Natural killer cell (primary cell): Measurements from ENCODE around the gene SRC. TPM values are rescaled to one million over a fixed set of nuclear protein-coding genes. Genes with fewer than 3 reads are reported as not detected.

ENCODE experiments used
- ATAC-seq, 3 donors: fragments of 150-1000 bp in 2 of 3; fragments of 200-7000 bp in 1 of 3; cut with Tn5 transposase; 1 replicate in 1 of 3; 2 replicates in 2 of 3; pipeline ENCODE4 v1.10.0; 2021; ENCODE audit warnings: mild to moderate bottlenecking in 2 of 3, moderate library complexity in 2 of 3
- DNase-seq, 2 donors: peaks; one replicate each; pipeline versions ENCODE4 v3.0.0 to v3.0.0-alpha.2; 2013 to 2021; ENCODE audit warnings: mixed read lengths in 1 of 2
- H3K27ac ChIP-seq: one replicate; pipeline ENCODE4 v1.5.1; 2013; ENCODE audit warnings: mild to moderate bottlenecking, low read length
- H3K27me3 ChIP-seq: one replicate; pipeline ENCODE4 v1.6.1; 2013; ENCODE audit warnings: low read length; ENCODE audit not compliant: control insufficient read depth, insufficient read depth
- H3K36me3 ChIP-seq: one replicate; pipeline ENCODE4 v1.6.1; 2013; ENCODE audit warnings: low read length; ENCODE audit not compliant: control insufficient read depth, insufficient read depth
- H3K4me1 ChIP-seq: one replicate; pipeline ENCODE4 v1.6.1; 2013; ENCODE audit warnings: low read length; ENCODE audit not compliant: control insufficient read depth, insufficient read depth
- H3K4me3 ChIP-seq: one replicate; pipeline ENCODE4 v1.5.1; 2013; ENCODE audit warnings: low read length
- H3K9me3 ChIP-seq: one replicate; pipeline ENCODE4 v1.6.1; 2013; ENCODE audit warnings: low read length; ENCODE audit not compliant: control insufficient read depth, insufficient read depth
- H3K27ac Mint-ChIP-seq, 2 donors: one replicate each; pipeline ENCODE4 v1.8.0; 2022; ENCODE audit warnings: mild to moderate bottlenecking in 2 of 2, mixed read lengths in 2 of 2, moderate library complexity in 1 of 2
- H3K27me3 Mint-ChIP-seq, 2 donors: one replicate each; pipeline ENCODE4 v1.8.0; 2022; ENCODE audit warnings: low read depth in 2 of 2, mixed read lengths in 2 of 2
- H3K36me3 Mint-ChIP-seq: one replicate; pipeline ENCODE4 v1.8.0; 2022; ENCODE audit warnings: mixed read lengths
- H3K4me1 Mint-ChIP-seq, 2 donors: one replicate each; pipeline ENCODE4 v1.8.0; 2022; ENCODE audit warnings: mixed read lengths in 2 of 2
- H3K4me3 Mint-ChIP-seq: one replicate; pipeline ENCODE4 v1.8.0; 2022; ENCODE audit warnings: mild to moderate bottlenecking, moderate library complexity, mixed read lengths
- H3K9me3 Mint-ChIP-seq, 2 donors: one replicate each; pipeline ENCODE4 v1.8.0; 2022; ENCODE audit warnings: mixed read lengths in 2 of 2
- WGBS: methylation state at CpG from one replicate; pipeline ENCODE4 v1.1.7; 2013; ENCODE audit warnings: missing lambda C conversion rate; ENCODE audit not compliant: insufficient coverage; 5-methylcytosine and 5-hydroxymethylcytosine counted together
- intact Hi-C: fragments of 100-400 bp; cut with micrococcal nuclease; formaldehyde crosslinking; loops from one replicate; pipeline ENCODE4 v1.14.2; 2022
- total RNA-seq, 4 donors: library from RNA; stranded (reverse); fragments of 120-200 nt in 1 of 4; gene quantifications; one replicate each; pipeline versions ENCODE4 v1.2.3 to v1.2.4, GENCODE V29; 2013 to 2022
- TF ChIP-seq, protein P1 (sequence below): fragments of 200-600 bp; IDR thresholded peaks from one replicate; pipeline ENCODE4 v1.8.0; 2022; ENCODE audit warnings: antibody characterized with exemption

Gene SRC
- total RNA-seq, 3 donors from 2014 or later (not counting 1 experiment from before 2014, with no cell fraction given) = 2.3 to 15.6 (median 10.5) TPM

- H3K27ac ChIP-seq = no peak overlapping the region
- H3K36me3 ChIP-seq = no peaks in the 10 kb centered on the region
- DNase-seq (no peak), ATAC-seq (no peak)
- Mint-ChIP-seq H3K9me3 (no peaks in the 10 kb centered on the region), H3K27me3 (peaks cover 7 to 13% of the 10 kb centered on the region in 2 donors), H3K4me1 (no peaks in the 10 kb centered on the region), H3K4me3 (no peak overlapping the region), H3K27ac (no peak overlapping the region), H3K36me3 (peaks cover under 1% of the 10 kb centered on the region)
- TF ChIP-seq, protein P1, sequence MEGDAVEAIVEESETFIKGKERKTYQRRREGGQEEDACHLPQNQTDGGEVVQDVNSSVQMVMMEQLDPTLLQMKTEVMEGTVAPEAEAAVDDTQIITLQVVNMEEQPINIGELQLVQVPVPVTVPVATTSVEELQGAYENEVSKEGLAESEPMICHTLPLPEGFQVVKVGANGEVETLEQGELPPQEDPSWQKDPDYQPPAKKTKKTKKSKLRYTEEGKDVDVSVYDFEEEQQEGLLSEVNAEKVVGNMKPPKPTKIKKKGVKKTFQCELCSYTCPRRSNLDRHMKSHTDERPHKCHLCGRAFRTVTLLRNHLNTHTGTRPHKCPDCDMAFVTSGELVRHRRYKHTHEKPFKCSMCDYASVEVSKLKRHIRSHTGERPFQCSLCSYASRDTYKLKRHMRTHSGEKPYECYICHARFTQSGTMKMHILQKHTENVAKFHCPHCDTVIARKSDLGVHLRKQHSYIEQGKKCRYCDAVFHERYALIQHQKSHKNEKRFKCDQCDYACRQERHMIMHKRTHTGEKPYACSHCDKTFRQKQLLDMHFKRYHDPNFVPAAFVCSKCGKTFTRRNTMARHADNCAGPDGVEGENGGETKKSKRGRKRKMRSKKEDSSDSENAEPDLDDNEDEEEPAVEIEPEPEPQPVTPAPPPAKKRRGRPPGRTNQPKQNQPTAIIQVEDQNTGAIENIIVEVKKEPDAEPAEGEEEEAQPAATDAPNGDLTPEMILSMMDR = no peak
- H3K4me3 ChIP-seq = no peak overlapping the region
- 84% methylated on average over 11 of the region's 12 CpGs for WGBS
- no peaks in the 10 kb centered on the region for H3K4me1 ChIP-seq
- H3K9me3 ChIP-seq = no peaks in the 10 kb centered on the region
- no peaks in the 10 kb centered on the region for H3K27me3 ChIP-seq
- intact Hi-C loops = no loop called here
Observed at GRCh38 chr20:37449276-37449675, 103.3 kb downstream of the SRC start.

- intact Hi-C loops = no loop called here
- Mint-ChIP-seq H3K27ac (no peak overlapping the region), H3K36me3 (peaks cover 11% of the 10 kb centered on the region), H3K9me3 (no peaks in the 10 kb centered on the region), H3K27me3 (peaks cover 15% of the 10 kb centered on the region in 2 donors), H3K4me1 (no peaks in the 10 kb centered on the region), H3K4me3 (no peak overlapping the region)
- H3K4me1 ChIP-seq = no peaks in the 10 kb centered on the region
- H3K36me3 ChIP-seq = no peaks in the 10 kb centered on the region
- no peak for DNase-seq
- no peak overlapping the region for H3K4me3 ChIP-seq
- no peak for ATAC-seq
- TF ChIP-seq, protein P1 = no peak
- H3K27me3 ChIP-seq = no peaks in the 10 kb centered on the region
- H3K9me3 ChIP-seq = peaks cover 5% of the 10 kb centered on the region
- H3K27ac ChIP-seq = no peak overlapping the region
Observed at GRCh38 chr20:37450344-37450743, 104.4 kb downstream of the SRC start.

DNA sequence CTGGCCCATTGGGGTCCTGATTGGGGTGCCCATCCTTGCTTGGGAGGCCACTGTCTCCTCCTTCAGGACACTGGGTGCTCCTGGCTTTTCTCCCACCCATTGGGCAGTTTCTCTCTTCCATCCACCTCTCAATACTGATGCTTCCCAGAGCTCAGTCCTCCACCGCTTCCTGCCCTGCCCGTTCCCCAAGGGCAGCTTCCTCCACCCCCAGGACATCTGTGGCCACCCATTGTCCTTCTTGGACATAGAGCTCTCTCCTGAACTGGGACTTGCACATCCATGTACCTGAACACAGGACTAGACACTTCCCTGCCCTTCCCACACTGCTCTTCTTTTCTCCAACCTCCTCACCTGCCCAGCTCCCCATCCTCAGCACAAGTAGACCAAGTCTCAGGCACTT, 105.7 kb downstream of the SRC start:
- DNase-seq = no peak
- no peak for ATAC-seq
- TF ChIP-seq, protein P1 = no peak
- H3K36me3 Mint-ChIP-seq = peaks cover 12% of the 10 kb centered on the region
- no peaks in the 10 kb centered on the region for H3K4me1 ChIP-seq
- H3K9me3 ChIP-seq = peaks cover 9% of the 10 kb centered on the region
- no peaks in the 10 kb centered on the region for H3K9me3 Mint-ChIP-seq
- peaks cover 15% of the 10 kb centered on the region in 2 donors for H3K27me3 Mint-ChIP-seq
- intact Hi-C loops = no loop called here
- H3K4me1 Mint-ChIP-seq = no peaks in the 10 kb centered on the region
- no peak overlapping the region for H3K27ac ChIP-seq
- WGBS = 89% methylated on average over 2 of the region's 2 CpGs
- no peak overlapping the region for H3K4me3 ChIP-seq
- no peaks in the 10 kb centered on the region for H3K36me3 ChIP-seq
- no peaks in the 10 kb centered on the region for H3K27me3 ChIP-seq
- no peak overlapping the region for H3K27ac Mint-ChIP-seq
- no peak overlapping the region for H3K4me3 Mint-ChIP-seq

- intact Hi-C loops = no loop called here
- H3K36me3 Mint-ChIP-seq = peaks cover 12% of the 10 kb centered on the region
Observed at GRCh38 chr20:37452236-37452635, 106.3 kb downstream of the SRC start.

More at GRCh38 chr20:37452236-37452635, 106.3 kb downstream of the SRC start:
- ATAC-seq = no peak
- no peaks in the 10 kb centered on the region for H3K27me3 ChIP-seq
- Mint-ChIP-seq H3K27ac (no peak overlapping the region), H3K27me3 (peaks cover 15% of the 10 kb centered on the region in 2 donors), H3K4me3 (no peak overlapping the region), H3K4me1 (no peaks in the 10 kb centered on the region), H3K9me3 (no peaks in the 10 kb centered on the region)
- H3K36me3 ChIP-seq = no peaks in the 10 kb centered on the region
- no peak overlapping the region for H3K4me3 ChIP-seq
- DNase-seq = no peak
- no peak overlapping the region for H3K27ac ChIP-seq
- TF ChIP-seq, protein P1 = no peak
- no peaks in the 10 kb centered on the region for H3K4me1 ChIP-seq
- WGBS = 76% methylated on average over 1 of the region's 3 CpGs
- peaks cover 9% of the 10 kb centered on the region for H3K9me3 ChIP-seq
